AG09309 (cell line): ENCODE measurements around the gene BCORL1.
A peak's percentile ranks its signal among the peaks of the same experiment; 100 is the strongest.

Source experiments
- DNase-seq: peaks from one replicate; pipeline ENCODE4 v3.0.0-alpha.2; 2010; ENCODE audit warnings: low read depth
- H3K4me3 ChIP-seq: 2 replicates; pipeline ENCODE4 v1.5.1; 2011; ENCODE audit warnings: mild to moderate bottlenecking, low read depth, low read length, moderate library complexity; ENCODE audit not compliant: control insufficient read depth
- CTCF ChIP-seq: IDR thresholded peaks from 2 replicates; pipeline ENCODE4 v1.5.1; 2011; ENCODE audit warnings: mild to moderate bottlenecking, low read depth, low read length, inconsistent platforms; ENCODE audit not compliant: insufficient read depth, control insufficient read depth; ENCODE audit errors: missing control alignments

BCORL1 gene

GRCh38 chrX:130058652-130059051 lies 76.2 kb downstream of the BCORL1 start:
- DNase-seq: no peak
- H3K4me3 ChIP-seq: no peak overlapping the region
- no peak for TF ChIP-seq CTCF

DNA sequence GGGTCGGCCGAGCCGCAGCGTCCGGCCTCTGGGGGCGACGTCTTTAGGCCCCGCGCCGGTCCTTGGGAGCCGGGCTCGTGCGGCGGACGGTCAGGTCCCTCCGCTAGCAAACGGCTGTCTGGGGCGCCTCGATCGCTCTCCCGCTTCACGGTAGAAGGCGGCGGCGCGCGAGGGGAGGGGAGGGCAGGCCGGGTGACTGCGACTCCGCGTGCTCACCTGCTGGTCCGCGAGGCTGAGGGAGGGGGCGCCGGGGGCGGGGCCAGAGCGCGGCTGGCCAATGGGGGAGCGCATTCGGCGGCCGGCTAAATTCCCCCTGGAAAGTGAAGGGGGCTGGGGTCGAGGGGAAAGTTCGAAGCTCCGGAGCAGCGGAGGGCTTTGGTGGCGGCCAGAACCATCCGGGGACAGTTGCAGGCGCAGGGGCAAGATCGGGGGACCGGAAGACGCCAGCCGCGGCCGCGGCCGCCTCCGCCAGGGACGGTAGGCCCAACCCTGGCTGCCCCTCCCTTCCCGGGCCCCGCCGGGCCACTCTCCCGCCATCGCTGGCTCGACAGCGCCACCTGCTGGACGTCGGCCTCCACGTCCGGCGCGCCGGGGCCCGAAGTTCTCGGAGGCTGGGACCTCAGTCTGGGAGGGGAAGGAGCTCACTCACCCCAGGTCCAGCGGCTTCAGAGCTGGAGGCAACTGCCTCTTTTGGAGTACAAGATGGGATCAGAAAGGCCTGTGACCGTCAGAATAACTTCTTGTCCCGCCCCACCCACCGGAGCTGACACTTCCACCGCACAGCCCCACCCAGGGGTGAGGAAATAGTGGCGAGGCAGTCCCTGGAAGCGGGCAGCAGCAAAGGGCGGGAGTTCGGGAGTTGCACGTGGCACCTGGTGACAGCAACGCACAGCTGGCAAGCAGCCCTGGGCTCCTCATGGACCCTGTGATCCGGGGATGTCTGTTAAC lies 78.0 kb downstream of the BCORL1 start:
- DNase-seq: no peak
- peak overlapping the region; percentile 59 for H3K4me3 ChIP-seq
- TF ChIP-seq CTCF: peak; percentile 68

DNA sequence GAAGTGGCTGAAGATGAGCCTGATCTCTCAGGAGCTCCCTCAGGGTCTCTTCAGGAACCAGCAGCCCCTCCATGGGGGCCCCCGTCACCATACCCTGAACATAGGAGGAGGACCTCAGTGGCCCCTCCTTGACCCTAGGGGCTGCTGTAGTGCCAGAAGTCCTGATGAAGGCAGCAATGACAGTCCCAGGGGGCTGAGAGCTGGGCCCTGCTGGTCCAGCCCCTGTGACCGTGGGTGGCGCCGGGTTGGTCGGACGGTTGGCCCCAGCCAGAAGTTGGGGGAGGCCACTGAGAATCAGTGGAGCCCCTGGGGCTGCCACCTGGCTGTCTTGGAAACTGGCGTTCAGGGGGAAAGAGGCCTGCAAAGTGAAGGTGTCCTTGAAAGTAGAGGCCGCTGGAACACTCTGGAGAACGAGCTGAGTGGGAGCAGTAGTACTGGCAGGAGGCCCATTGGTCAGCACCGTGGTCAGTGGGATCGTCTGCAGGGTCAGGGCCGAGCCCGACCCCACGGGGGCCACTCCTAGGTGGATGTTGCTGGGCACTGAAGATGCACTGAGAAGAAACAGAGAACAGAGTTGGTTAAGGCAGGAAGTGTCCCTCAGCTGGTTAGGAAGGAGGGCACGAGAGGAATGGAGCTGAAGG lies 84.7 kb downstream of the BCORL1 start:
- no peak for TF ChIP-seq CTCF
- H3K4me3 ChIP-seq: no peak overlapping the region
- no peak for DNase-seq

- DNase-seq: no peak
- no peak for TF ChIP-seq CTCF
- H3K4me3 ChIP-seq: no peak overlapping the region
Observed at GRCh38 chrX:130071611-130072344, 89.3 kb downstream of the BCORL1 start.

GRCh38 chrX:130072345-130072740 lies 89.9 kb downstream of the BCORL1 start:
- no peak overlapping the region for H3K4me3 ChIP-seq
- no peak for TF ChIP-seq CTCF
- no peak for DNase-seq

DNA sequence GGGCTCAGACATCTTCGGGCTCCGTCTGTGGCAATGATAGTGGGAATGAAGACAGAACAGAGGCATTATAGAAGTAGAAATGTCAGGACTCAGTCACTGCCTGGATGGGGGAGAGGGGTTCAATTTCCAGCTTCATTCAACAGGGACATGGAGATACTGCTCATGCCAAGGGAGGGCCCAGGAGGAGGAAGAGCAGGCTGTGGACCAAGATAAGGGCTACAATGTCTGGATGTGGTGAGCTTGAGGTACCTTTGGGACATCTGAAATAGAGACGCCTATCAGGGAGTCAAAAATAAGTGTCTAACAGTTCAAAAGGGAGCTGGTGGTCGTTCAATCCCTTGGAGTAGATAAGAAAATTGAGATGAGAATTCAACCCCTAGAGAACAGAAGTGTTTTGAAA lies 93.3 kb downstream of the BCORL1 start:
- TF ChIP-seq CTCF: no peak
- DNase-seq: no peak
- H3K4me3 ChIP-seq: no peak overlapping the region
